Natural killer cell treated with Interleukin-12 subunit alpha and Interleukin-12 subunit beta and Interleukin-15 and Interleukin-18, amount 100 ng/mL, for 72 hours (primary cell): ENCODE measurements around the gene MGST1. TPM values are rescaled to one million over a fixed set of nuclear protein-coding genes. Genes with fewer than 3 reads are reported as not detected.
"Not testable (repeated sequence)": the region's sequence is repeated elsewhere in the genome, so short reads cannot be mapped to it uniquely, and the experiment has no call there.

Source experiments
- ATAC-seq, 2 donors: fragments of 150-1000 bp; cut with Tn5 transposase in 1 of 2; sonication (Bioruptor Pico), chemical (Tn5 transposase) in 1 of 2; 2 replicates each; pipeline ENCODE4 v1.10.0; 2021
- DNase-seq: peaks from one replicate; pipeline ENCODE4 v3.0.0; 2022; ENCODE audit warnings: low spot score
- H3K27ac Mint-ChIP-seq, 2 donors: 1 replicate in 1 of 2; 2 replicates in 1 of 2; pipeline ENCODE4 v1.8.0; 2022; ENCODE audit warnings: mixed read lengths in 2 of 2, mild to moderate bottlenecking in 1 of 2, moderate library complexity in 1 of 2
- H3K27me3 Mint-ChIP-seq, 2 donors: 1 replicate in 1 of 2; 2 replicates in 1 of 2; pipeline ENCODE4 v1.8.0; 2022; ENCODE audit warnings: mixed read lengths in 2 of 2
- H3K36me3 Mint-ChIP-seq: one replicate; pipeline ENCODE4 v1.8.0; 2022; ENCODE audit warnings: mixed read lengths
- H3K4me1 Mint-ChIP-seq, 2 donors: 1 replicate in 1 of 2; 2 replicates in 1 of 2; pipeline ENCODE4 v1.8.0; 2022; ENCODE audit warnings: low read depth in 2 of 2, mixed read lengths in 2 of 2, mild to moderate bottlenecking in 1 of 2
- H3K4me3 Mint-ChIP-seq: one replicate; pipeline ENCODE4 v1.8.0; 2022; ENCODE audit warnings: mixed read lengths
- H3K9me3 Mint-ChIP-seq: 2 replicates; pipeline ENCODE4 v1.8.0; 2022; ENCODE audit warnings: mixed read lengths
- total RNA-seq, 2 donors: library from RNA; stranded (reverse); gene quantifications; one replicate each; pipeline ENCODE4 v1.2.3, GENCODE V29; 2022

MGST1 gene
- total RNA-seq, 2 donors from 2014 or later = 11.3 to 13.8 TPM

DNA sequence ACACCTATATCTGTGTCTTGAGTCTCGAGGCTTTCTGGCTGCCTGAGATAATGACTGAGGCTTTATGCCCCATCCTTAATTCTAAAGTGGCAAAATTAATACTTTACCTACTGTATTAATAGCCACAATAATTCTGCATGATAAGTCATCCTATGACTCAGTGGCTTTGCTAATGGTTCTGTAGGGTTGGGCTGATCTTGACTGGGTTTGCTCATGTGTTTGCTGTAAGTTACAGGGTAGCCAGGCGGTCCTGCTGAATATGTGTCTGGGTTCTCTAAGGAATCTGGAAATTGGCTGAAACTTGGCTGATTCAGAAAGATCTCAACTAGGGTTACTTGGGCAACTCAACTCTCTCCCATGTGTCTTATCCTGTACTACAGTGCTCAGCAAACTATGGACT lies 21.7 kb downstream of the MGST1 start:
- Mint-ChIP-seq H3K4me1 (no peaks in the 10 kb centered on the region), H3K27ac (no peak overlapping the region), H3K27me3 (no peaks in the 10 kb centered on the region), H3K36me3 (no peaks in the 10 kb centered on the region), H3K9me3 (no peaks in the 10 kb centered on the region), H3K4me3 (no peak overlapping the region)
- no peak for DNase-seq
- no peak for ATAC-seq

DNA sequence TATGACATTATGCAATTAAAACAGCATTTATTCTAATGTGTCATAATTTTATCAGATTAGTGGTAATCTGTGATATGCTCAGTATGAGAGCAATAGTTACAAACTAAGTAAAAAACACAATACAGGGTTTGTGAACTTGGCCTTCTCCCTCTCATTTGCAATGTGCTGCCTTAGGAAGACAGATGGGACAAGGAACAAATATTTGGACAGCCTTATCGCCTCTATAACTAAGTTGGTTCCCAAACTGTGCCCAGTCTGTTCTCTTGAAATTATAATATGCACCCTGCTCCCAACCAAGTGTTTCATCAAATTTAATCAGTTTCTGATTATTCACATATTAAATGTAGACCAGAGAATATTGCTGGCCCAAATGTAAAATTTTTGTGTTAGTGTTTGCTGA lies 22.7 kb downstream of the MGST1 start:
- H3K27me3 Mint-ChIP-seq = no peaks in the 10 kb centered on the region
- H3K9me3 Mint-ChIP-seq = no peaks in the 10 kb centered on the region
- no peaks in the 10 kb centered on the region for H3K4me1 Mint-ChIP-seq
- H3K27ac Mint-ChIP-seq = no peak overlapping the region
- ATAC-seq (no peak), DNase-seq (no peak)
- no peak overlapping the region for H3K4me3 Mint-ChIP-seq
- H3K36me3 Mint-ChIP-seq = no peaks in the 10 kb centered on the region

GRCh38 chr12:16382652-16383312 lies 35.3 kb downstream of the MGST1 start:
- not testable (repeated sequence) for DNase-seq, H3K27ac Mint-ChIP-seq, H3K4me3 Mint-ChIP-seq, ATAC-seq, H3K36me3 Mint-ChIP-seq, H3K4me1 Mint-ChIP-seq, H3K27me3 Mint-ChIP-seq
- H3K9me3 Mint-ChIP-seq = peaks cover 22% of the 10 kb centered on the region

- H3K9me3 Mint-ChIP-seq = peaks cover 19% of the 10 kb centered on the region
- ATAC-seq = no peak
- H3K4me1 Mint-ChIP-seq = no peaks in the 10 kb centered on the region
- DNase-seq = no peak
- H3K4me3 Mint-ChIP-seq = no peak overlapping the region
- H3K36me3 Mint-ChIP-seq = peaks cover 5% of the 10 kb centered on the region
- no peaks in the 10 kb centered on the region for H3K27me3 Mint-ChIP-seq
- no peak overlapping the region for H3K27ac Mint-ChIP-seq
These were observed 37.3 kb downstream of the MGST1 start for GRCh38 chr12:16384732-16385131.

- H3K4me3 Mint-ChIP-seq = no peak overlapping the region
- DNase-seq = no peak
- no peak overlapping the region for H3K27ac Mint-ChIP-seq
- no peaks in the 10 kb centered on the region for H3K4me1 Mint-ChIP-seq
- ATAC-seq = no peak
- no peaks in the 10 kb centered on the region for H3K27me3 Mint-ChIP-seq
- peaks cover 15% of the 10 kb centered on the region for H3K9me3 Mint-ChIP-seq
- H3K36me3 Mint-ChIP-seq = peaks cover 5% of the 10 kb centered on the region
These were observed 38.6 kb downstream of the MGST1 start for GRCh38 chr12:16385782-16386646.

DNA sequence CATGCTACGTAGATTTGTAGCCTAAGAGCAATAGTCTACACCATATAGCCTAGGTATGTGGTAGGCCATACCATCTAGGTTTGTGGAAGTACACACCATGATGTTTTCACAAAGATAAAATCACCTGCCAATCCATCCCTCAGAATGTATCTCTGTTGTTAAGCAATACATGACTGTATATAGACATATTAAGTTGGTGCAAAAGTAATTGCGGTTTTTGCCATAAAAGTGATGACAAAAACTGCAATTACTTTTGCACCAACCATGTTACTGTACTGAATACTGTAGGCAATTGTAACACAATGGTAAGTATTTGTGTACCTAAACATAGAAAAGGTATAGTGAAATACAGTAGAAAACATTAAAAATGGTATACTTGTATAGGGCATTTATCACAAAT lies 40.5 kb downstream of the MGST1 start:
- Mint-ChIP-seq H3K4me1 (no peaks in the 10 kb centered on the region), H3K36me3 (no peaks in the 10 kb centered on the region), H3K4me3 (no peak overlapping the region), H3K27ac (no peak overlapping the region), H3K27me3 (no peaks in the 10 kb centered on the region), H3K9me3 (peaks cover 12% of the 10 kb centered on the region)
- DNase-seq (no peak), ATAC-seq (no peak)

GRCh38 chr12:16389594-16389993 lies 42.1 kb downstream of the MGST1 start:
- Mint-ChIP-seq H3K4me1 (no peaks in the 10 kb centered on the region), H3K27me3 (no peaks in the 10 kb centered on the region), H3K36me3 (no peaks in the 10 kb centered on the region), H3K27ac (no peak overlapping the region), H3K4me3 (no peak overlapping the region), H3K9me3 (peaks cover 9% of the 10 kb centered on the region)
- ATAC-seq = no peak
- DNase-seq = no peak

DNA sequence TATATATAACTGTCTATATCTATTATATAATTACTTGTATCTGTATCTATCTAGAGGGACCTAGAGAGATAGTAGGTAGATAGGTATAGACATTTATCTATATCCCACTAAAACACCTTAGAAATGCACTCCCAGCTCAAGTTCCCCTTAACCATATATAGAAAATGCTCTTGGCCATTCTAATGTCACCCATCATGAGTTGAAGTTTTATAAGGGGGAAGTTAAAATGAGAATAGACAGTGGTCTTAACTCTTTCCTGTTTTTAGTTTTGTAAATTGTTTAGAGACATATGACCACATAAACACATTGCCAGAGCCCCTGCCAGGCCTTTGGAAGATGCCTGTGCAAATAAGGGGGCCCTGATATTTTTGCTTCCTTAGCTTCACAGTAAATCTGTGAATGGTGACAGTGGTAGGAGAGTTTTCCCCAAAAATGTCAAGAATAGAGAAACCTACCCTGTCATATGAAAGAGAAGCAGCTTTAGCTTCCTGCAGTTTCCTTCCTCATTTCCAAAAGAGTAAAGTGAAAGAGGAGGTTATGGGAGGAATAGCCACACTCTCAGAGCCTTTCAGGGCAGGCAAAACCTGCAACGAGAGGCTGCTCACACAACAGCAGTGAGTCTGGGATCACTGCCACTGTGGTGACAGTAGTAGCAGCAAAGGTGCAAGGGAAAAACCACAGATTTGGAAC lies 45.5 kb downstream of the MGST1 start:
- no peak overlapping the region for H3K4me3 Mint-ChIP-seq
- no peak for ATAC-seq

GRCh38 chr12:16399101-16399500 lies 51.7 kb downstream of the MGST1 start:
- no peak overlapping the region for H3K4me3 Mint-ChIP-seq
- no peak for ATAC-seq
- no peak overlapping the region for H3K27ac Mint-ChIP-seq

More for the DNA sequence above, 45.5 kb downstream of the MGST1 start:
- Mint-ChIP-seq H3K4me1 (no peaks in the 10 kb centered on the region), H3K36me3 (no peaks in the 10 kb centered on the region), H3K9me3 (peaks cover 13% of the 10 kb centered on the region), H3K27ac (no peak overlapping the region), H3K27me3 (no peaks in the 10 kb centered on the region)
- DNase-seq = no peak

GRCh38 chr12:16401835-16402234 lies 54.4 kb downstream of the MGST1 start:
- H3K9me3 Mint-ChIP-seq, H3K36me3 Mint-ChIP-seq, ATAC-seq, H3K27me3 Mint-ChIP-seq, DNase-seq, H3K4me3 Mint-ChIP-seq, H3K27ac Mint-ChIP-seq, H3K4me1 Mint-ChIP-seq: not testable (repeated sequence)

More at GRCh38 chr12:16399101-16399500, 51.7 kb downstream of the MGST1 start:
- Mint-ChIP-seq H3K36me3 (no peaks in the 10 kb centered on the region), H3K27me3 (no peaks in the 10 kb centered on the region), H3K9me3 (peaks cover 6% of the 10 kb centered on the region), H3K4me1 (no peaks in the 10 kb centered on the region)
- no peak for DNase-seq

- Mint-ChIP-seq H3K27ac (no peak overlapping the region), H3K4me3 (no peak overlapping the region), H3K9me3 (peaks cover 11% of the 10 kb centered on the region), H3K4me1 (no peaks in the 10 kb centered on the region), H3K27me3 (no peaks in the 10 kb centered on the region), H3K36me3 (no peaks in the 10 kb centered on the region)
- DNase-seq (no peak), ATAC-seq (no peak)
These were observed 59.9 kb downstream of the MGST1 start for GRCh38 chr12:16407346-16407745.
